LHCN-M2 (cell line): Measurements from ENCODE around the gene PTPRQ. TPM values are rescaled to one million over a fixed set of nuclear protein-coding genes. Genes with fewer than 3 reads are reported as not detected.

Experiments used
- DNase-seq: peaks from one replicate; pipeline ENCODE4 v3.0.0-alpha.2; 2012; ENCODE audit warnings: low read depth
- total RNA-seq: library from RNA; depleted of rRNA; stranded (reverse); fragments of >200 nt; gene quantifications from 2 replicates; pipeline ENCODE4 v1.2.3, GENCODE V29; 2014

Gene PTPRQ
- total RNA-seq, 1 experiment from 2014 or later = 10.0 TPM

- peak; percentile 85 for DNase-seq
These were observed 188.8 kb downstream of the PTPRQ start for GRCh38 chr12:80632835-80633234.

GRCh38 chr12:80634903-80635302, 190.9 kb downstream of the PTPRQ start:
- DNase-seq = peak; percentile 66

- peak; percentile 69 for DNase-seq
These were observed 192.8 kb downstream of the PTPRQ start for GRCh38 chr12:80636832-80637231.

- no peak for DNase-seq
These were observed 197.9 kb downstream of the PTPRQ start for GRCh38 chr12:80641936-80642335.

GRCh38 chr12:80643961-80644360, 199.9 kb downstream of the PTPRQ start:
- DNase-seq = no peak

- peak; percentile 92 for DNase-seq
These were observed 204.8 kb downstream of the PTPRQ start for GRCh38 chr12:80648881-80649280.

GRCh38 chr12:80655751-80656150, 211.7 kb downstream of the PTPRQ start:
- peak; percentile 27 for DNase-seq

- DNase-seq = no peak
These were observed 215.6 kb downstream of the PTPRQ start for GRCh38 chr12:80659512-80660063.

- DNase-seq = no peak
These were observed 218.6 kb downstream of the PTPRQ start for GRCh38 chr12:80662586-80662985.

- no peak for DNase-seq
These were observed 226.2 kb downstream of the PTPRQ start for GRCh38 chr12:80670214-80670613.

GRCh38 chr12:80676042-80676636, 232.1 kb downstream of the PTPRQ start:
- peak; percentile 84 for DNase-seq

- DNase-seq = no peak
These were observed 232.8 kb downstream of the PTPRQ start for GRCh38 chr12:80676856-80677255.

GRCh38 chr12:80677994-80678393, 234.0 kb downstream of the PTPRQ start:
- no peak for DNase-seq

GRCh38 chr12:80679346-80680131, 235.5 kb downstream of the PTPRQ start:
- DNase-seq = peak; percentile 95

- DNase-seq = peak; percentile 89
These were observed 237.3 kb downstream of the PTPRQ start for GRCh38 chr12:80681287-80681686.

GRCh38 chr12:80681786-80682185, 237.8 kb downstream of the PTPRQ start:
- peak; percentile 61 for DNase-seq

GRCh38 chr12:80684077-80684495, 240.1 kb downstream of the PTPRQ start:
- DNase-seq = no peak

- DNase-seq = no peak
These were observed 246.1 kb downstream of the PTPRQ start for GRCh38 chr12:80690090-80690489.

- no peak for DNase-seq
These were observed 246.5 kb downstream of the PTPRQ start for GRCh38 chr12:80690513-80690912.

GRCh38 chr12:80692114-80692513, 248.1 kb downstream of the PTPRQ start:
- peak; percentile 31 for DNase-seq

- peak; percentile 47 for DNase-seq
These were observed 253.3 kb downstream of the PTPRQ start for GRCh38 chr12:80697270-80697887.

GRCh38 chr12:80698256-80698655, 254.2 kb downstream of the PTPRQ start:
- peak; percentile 77 for DNase-seq
